Sigmoid colon (tissue), 4 donors: ENCODE data around the gene TRIM9.

Source experiments
- EP300 ChIP-seq, 4 donors: sonication (generic); formaldehyde crosslinking; IDR thresholded peaks; one replicate each; pipeline ENCODE4 v1.6.1; 2017; ENCODE audit warnings: antibody characterized with exemption in 4 of 4
- POLR2A ChIP-seq, 2 donors: fragments of 450-650 bp; IDR thresholded peaks; one replicate each; pipeline ENCODE4 v1.6.1; 2016; ENCODE audit warnings: antibody characterized with exemption in 2 of 2, mild to moderate bottlenecking in 2 of 2, moderate library complexity in 2 of 2
- POLR2AphosphoS5 ChIP-seq, 4 donors: sonication (generic); formaldehyde crosslinking; IDR thresholded peaks; one replicate each; pipeline ENCODE4 v1.6.1; 2017; ENCODE audit warnings: antibody characterized with exemption in 4 of 4
- TF ChIP-seq, protein P1 (sequence below), 4 experiments: fragments of 450-650 bp in 3 of 4; fragments of 200-600 bp in 1 of 4; IDR thresholded peaks; one replicate each; pipeline ENCODE4 v1.5.1; 2016 to 2019; ENCODE audit warnings: antibody characterized with exemption in 4 of 4, mild to moderate bottlenecking in 3 of 4, moderate library complexity in 2 of 4

- peak in 1 of 4 donors; percentile 39 for TF ChIP-seq EP300 (IDR thresholded peaks at IDR 0.05)
- TF ChIP-seq, protein P1, sequence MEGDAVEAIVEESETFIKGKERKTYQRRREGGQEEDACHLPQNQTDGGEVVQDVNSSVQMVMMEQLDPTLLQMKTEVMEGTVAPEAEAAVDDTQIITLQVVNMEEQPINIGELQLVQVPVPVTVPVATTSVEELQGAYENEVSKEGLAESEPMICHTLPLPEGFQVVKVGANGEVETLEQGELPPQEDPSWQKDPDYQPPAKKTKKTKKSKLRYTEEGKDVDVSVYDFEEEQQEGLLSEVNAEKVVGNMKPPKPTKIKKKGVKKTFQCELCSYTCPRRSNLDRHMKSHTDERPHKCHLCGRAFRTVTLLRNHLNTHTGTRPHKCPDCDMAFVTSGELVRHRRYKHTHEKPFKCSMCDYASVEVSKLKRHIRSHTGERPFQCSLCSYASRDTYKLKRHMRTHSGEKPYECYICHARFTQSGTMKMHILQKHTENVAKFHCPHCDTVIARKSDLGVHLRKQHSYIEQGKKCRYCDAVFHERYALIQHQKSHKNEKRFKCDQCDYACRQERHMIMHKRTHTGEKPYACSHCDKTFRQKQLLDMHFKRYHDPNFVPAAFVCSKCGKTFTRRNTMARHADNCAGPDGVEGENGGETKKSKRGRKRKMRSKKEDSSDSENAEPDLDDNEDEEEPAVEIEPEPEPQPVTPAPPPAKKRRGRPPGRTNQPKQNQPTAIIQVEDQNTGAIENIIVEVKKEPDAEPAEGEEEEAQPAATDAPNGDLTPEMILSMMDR (IDR thresholded peaks at IDR 0.05) = no peak
- peak in 1 of 2 donors; percentile 18 for TF ChIP-seq POLR2A (IDR thresholded peaks at IDR 0.05)
- peak; percentile 23 to 76 (median 68) for TF ChIP-seq POLR2AphosphoS5 (IDR thresholded peaks at IDR 0.05)
Measured at GRCh38 chr14:51095854-51096823, 1.2 kb upstream of the TRIM9 start.
